A673 (cell line): ENCODE results near the gene TRAF6. TPM values are rescaled to one million over a fixed set of nuclear protein-coding genes. Genes with fewer than 3 reads are reported as not detected.

Experiments used
- BruUV-seq: library from RNA; stranded (reverse); fragments of 400-500 nt; replicated peaks from 2 replicates; lab custom pipeline; 2021; lab: Mats Ljungman, UMichigan
- CTCF ChIA-PET: fragments of 300-600 bp; sonication (Branson Sonifier 250); formaldehyde crosslinking; loops from one replicate; lab custom pipeline; 2022; ENCODE audit warnings: antibody characterized with exemption; lab: Charles Lee
- POLR2A ChIA-PET: fragments of 300-600 bp; sonication (Branson Sonifier 250); formaldehyde crosslinking; loops from one replicate; lab custom pipeline; 2022; ENCODE audit warnings: antibody characterized with exemption; ENCODE audit not compliant: low non-redundant PET; lab: Charles Lee
- DNase-seq: peaks from one replicate; pipeline ENCODE4 v3.0.0-alpha.2; 2015; ENCODE audit warnings: low spot score
- H3K27ac ChIP-seq: fragments of 200-600 bp; sonication (generic); 2 replicates; pipeline ENCODE4 v1.5.1; 2016; ENCODE audit warnings: mixed run types, low read depth, mild to moderate bottlenecking, mixed read lengths, antibody characterized with exemption, low read length; ENCODE audit not compliant: poor library complexity, severe bottlenecking
- H3K27me3 ChIP-seq: fragments of 200-600 bp; sonication (generic); replicated peaks from 2 replicates; pipeline ENCODE4 v1.6.1; 2017; ENCODE audit warnings: mixed run types, low read depth, mild to moderate bottlenecking, mixed read lengths, antibody characterized with exemption, low read length; ENCODE audit not compliant: insufficient read depth, poor library complexity
- H3K36me3 ChIP-seq: fragments of 200-600 bp; sonication (generic); 2 replicates; pipeline ENCODE4 v1.6.1; 2016; ENCODE audit warnings: mixed run types, mild to moderate bottlenecking, mixed read lengths, antibody characterized with exemption, low read length; ENCODE audit not compliant: insufficient read depth, poor library complexity, severe bottlenecking
- H3K4me1 ChIP-seq: fragments of 200-600 bp; sonication (generic); 2 replicates; pipeline ENCODE4 v1.6.1; 2017; ENCODE audit warnings: mixed run types, mild to moderate bottlenecking, mixed read lengths, antibody characterized with exemption, low read length; ENCODE audit not compliant: insufficient read depth, poor library complexity, severe bottlenecking
- H3K4me3 ChIP-seq: fragments of 200-600 bp; sonication (generic); 2 replicates; pipeline ENCODE4 v1.5.1; 2016; ENCODE audit warnings: low read depth, mixed run types, mild to moderate bottlenecking, mixed read lengths, low read length; ENCODE audit not compliant: poor library complexity, severe bottlenecking
- H3K9me3 ChIP-seq: fragments of 200-600 bp; sonication (generic); 2 replicates; pipeline ENCODE4 v1.6.1; 2016; ENCODE audit warnings: mixed run types, low read depth, mild to moderate bottlenecking, mixed read lengths, antibody characterized with exemption, low read length; ENCODE audit not compliant: poor library complexity, severe bottlenecking
- EZH2 ChIP-seq: fragments of 200-600 bp; sonication (generic); IDR thresholded peaks from 2 replicates; pipeline ENCODE4 v1.6.1; 2017; ENCODE audit warnings: borderline replicate concordance, low read depth, mild to moderate bottlenecking, mixed read lengths, antibody characterized with exemption, low read length; ENCODE audit not compliant: poor library complexity, severe bottlenecking
- intact Hi-C: fragments of 100-400 bp; cut with micrococcal nuclease; formaldehyde crosslinking; loops from one replicate; pipeline ENCODE4 v1.10.0; 2022; ENCODE audit not compliant: unreplicated experiment
- total RNA-seq: library from RNA; stranded (reverse); gene quantifications from 2 replicates; pipeline ENCODE4 v1.2.3, GENCODE V29; 2021
- TF ChIP-seq, protein P1 (sequence below): fragments of 300-800, 200-600 bp; sonication (generic); conservative IDR thresholded peaks from 2 replicates; pipeline ENCODE4 v1.5.1; 2017; ENCODE audit warnings: low read depth, mild to moderate bottlenecking, antibody characterized with exemption, low read length, moderate library complexity, mixed read lengths

Gene TRAF6
- total RNA-seq, 1 experiment from 2014 or later, result 28.6 TPM

DNA sequence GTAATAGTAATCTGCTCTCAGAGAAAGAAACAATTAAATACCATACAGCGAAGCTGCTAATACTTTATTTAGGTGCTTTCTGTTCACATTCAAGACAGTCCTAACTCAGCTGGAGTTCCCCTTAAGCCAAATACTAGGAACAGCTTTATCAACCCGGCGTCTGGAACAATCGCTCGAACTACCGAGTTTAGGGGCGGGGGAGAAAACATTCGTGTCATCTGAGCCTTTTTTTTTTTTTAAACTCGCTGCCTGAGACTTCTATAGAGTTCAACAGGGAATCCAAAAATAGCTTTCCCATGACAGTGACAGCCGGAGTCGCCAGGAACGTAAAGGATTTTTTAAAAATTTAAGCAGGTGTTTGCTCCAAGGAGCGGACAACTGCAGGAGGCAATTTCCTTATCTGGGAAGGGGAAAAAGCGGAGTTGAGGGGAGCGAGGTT, 852 bp downstream of the TRAF6 start:
- POLR2A ChIA-PET, result interaction anchor here (0.6 kb wide), 1 partner anchor 1178 kb away, joined by 3 read pairs; no protein-coding TSS in a partner anchor
- no peaks in the 10 kb centered on the region for H3K27me3 ChIP-seq
- CTCF ChIA-PET, result interaction anchor here (0.6 to 2.8 kb wide), 7 partner anchors 16 to 399 kb away, joined by 3 to 7 read pairs (median 4); no protein-coding TSS in a partner anchor
- H3K4me3 ChIP-seq, result peak overlapping the region; percentile 73
- peaks cover 3% of the 10 kb centered on the region for H3K9me3 ChIP-seq
- TF ChIP-seq EZH2, result no peak
- TF ChIP-seq, protein P1, sequence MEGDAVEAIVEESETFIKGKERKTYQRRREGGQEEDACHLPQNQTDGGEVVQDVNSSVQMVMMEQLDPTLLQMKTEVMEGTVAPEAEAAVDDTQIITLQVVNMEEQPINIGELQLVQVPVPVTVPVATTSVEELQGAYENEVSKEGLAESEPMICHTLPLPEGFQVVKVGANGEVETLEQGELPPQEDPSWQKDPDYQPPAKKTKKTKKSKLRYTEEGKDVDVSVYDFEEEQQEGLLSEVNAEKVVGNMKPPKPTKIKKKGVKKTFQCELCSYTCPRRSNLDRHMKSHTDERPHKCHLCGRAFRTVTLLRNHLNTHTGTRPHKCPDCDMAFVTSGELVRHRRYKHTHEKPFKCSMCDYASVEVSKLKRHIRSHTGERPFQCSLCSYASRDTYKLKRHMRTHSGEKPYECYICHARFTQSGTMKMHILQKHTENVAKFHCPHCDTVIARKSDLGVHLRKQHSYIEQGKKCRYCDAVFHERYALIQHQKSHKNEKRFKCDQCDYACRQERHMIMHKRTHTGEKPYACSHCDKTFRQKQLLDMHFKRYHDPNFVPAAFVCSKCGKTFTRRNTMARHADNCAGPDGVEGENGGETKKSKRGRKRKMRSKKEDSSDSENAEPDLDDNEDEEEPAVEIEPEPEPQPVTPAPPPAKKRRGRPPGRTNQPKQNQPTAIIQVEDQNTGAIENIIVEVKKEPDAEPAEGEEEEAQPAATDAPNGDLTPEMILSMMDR, result no peak
- H3K27ac ChIP-seq, result peak overlapping the region; percentile 85
- H3K4me1 ChIP-seq, result peaks cover 9% of the 10 kb centered on the region
- no TSS peak for BruUV-seq
- no peaks in the 10 kb centered on the region for H3K36me3 ChIP-seq
- peak; percentile 77 for DNase-seq
- intact Hi-C loops, result no loop called here

DNA sequence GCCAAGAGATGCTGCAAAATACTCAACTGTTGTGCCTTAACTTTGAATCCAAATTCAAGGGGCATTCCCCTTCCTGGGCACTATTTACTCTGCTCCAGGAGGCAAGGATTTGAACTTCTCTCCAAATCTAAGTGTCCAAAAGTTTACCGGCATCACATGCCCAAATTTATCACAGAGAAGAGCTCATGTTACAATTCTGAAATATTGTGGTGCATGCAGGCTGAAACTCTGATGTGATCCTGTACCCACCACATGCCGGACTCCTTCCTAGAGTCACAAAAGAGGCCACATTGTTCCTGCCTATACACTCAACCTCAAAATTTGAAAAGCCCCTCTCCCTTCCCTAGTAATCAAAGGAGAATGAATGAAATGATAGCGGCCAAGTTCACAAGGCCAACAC, 1.3 kb downstream of the TRAF6 start:
- H3K27me3 ChIP-seq, result no peaks in the 10 kb centered on the region
- H3K36me3 ChIP-seq, result no peaks in the 10 kb centered on the region
- intact Hi-C loops, result no loop called here
- DNase-seq, result no peak
- BruUV-seq, result TSS peak; percentile 64
- peak overlapping the region; percentile 85 for H3K27ac ChIP-seq
- ChIA-PET CTCF (interaction anchor here (0.6 to 2.8 kb wide), 7 partner anchors 16 to 399 kb away, joined by 3 to 7 read pairs (median 4); no protein-coding TSS in a partner anchor), POLR2A (no interaction called here)
- TF ChIP-seq, protein P1, result no peak
- TF ChIP-seq EZH2, result no peak
- H3K4me1 ChIP-seq, result peaks cover 9% of the 10 kb centered on the region
- H3K9me3 ChIP-seq, result no peaks in the 10 kb centered on the region
- peak overlapping the region; percentile 73 for H3K4me3 ChIP-seq

DNA sequence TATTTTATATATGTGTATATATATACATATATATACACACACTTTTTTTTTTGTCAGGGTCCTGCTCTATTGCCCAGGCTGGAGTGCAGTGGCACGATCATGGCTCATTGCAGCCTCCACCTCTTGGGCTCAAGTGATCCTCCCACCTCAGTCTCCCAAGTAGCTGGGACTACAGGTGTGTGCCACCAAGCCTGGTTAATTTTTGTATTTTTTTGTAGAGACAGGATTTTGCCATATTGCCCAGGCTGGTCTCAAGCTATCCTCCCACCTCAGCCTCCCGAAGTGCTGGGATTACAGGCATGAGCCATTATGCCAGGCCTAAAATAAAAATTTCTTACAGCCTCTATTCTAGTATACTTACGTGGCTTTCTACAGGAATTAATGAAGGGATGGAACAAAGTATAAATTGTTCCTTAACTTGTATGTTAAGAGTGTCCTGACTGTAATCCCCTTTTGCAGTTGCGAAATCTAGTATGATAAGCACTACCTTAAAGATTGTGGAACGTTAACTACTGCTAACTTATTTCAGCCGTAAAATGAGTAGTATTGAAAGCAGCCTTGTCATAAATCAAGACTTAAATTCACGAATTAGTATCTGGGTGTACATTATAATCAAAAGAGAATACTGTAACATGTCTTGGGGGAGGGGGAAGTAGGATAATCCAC, 2.1 kb downstream of the TRAF6 start:
- no peak for TF ChIP-seq EZH2
- TF ChIP-seq, protein P1, result no peak
- Histone ChIP-seq H3K27me3 (no peaks in the 10 kb centered on the region), H3K4me3 (peak overlapping the region; percentile 73), H3K9me3 (no peaks in the 10 kb centered on the region), H3K36me3 (no peaks in the 10 kb centered on the region), H3K27ac (no peak overlapping the region), H3K4me1 (peaks cover 9% of the 10 kb centered on the region)
- intact Hi-C loops, result no loop called here
- ChIA-PET CTCF (interaction anchor here (2.8 kb wide), 1 partner anchor 15 kb away, joined by 7 read pairs; no protein-coding TSS in a partner anchor), POLR2A (no interaction called here)
- no TSS peak for BruUV-seq
- DNase-seq, result no peak
